GM12878 (cell line): Measurements from ENCODE around the gene DDX56. TPM values are rescaled to one million over a fixed set of nuclear protein-coding genes. Genes with fewer than 3 reads are reported as not detected.

Source experiments
- ATAC-seq: fragments of 200-7000 bp; cut with Tn5 transposase; 3 replicates; pipeline ENCODE4 v1.9.1; 2020; ENCODE audit warnings: mild to moderate bottlenecking, moderate library complexity
- BruUV-seq: library from RNA; stranded (reverse); fragments of 400-500 nt; replicated peaks from 2 replicates; lab custom pipeline; 2021; lab: Mats Ljungman, UMichigan
- CTCF ChIA-PET: fragments of 300-600 bp; sonication (Branson Sonifier 250); formaldehyde crosslinking; extraction: SDS; loops from one replicate; lab custom pipeline; 2021; ENCODE audit warnings: inconsistent platforms; lab: Yijun Ruan, JAX
- POLR2A ChIA-PET: fragments of 350-600 bp; formaldehyde crosslinking; extraction: SDS; loops from one replicate; lab custom pipeline; 2021; ENCODE audit warnings: inconsistent platforms; lab: Charles Lee
- RAD21 ChIA-PET: fragments of 300-600 bp; sonication (Branson Sonifier 250); formaldehyde crosslinking; loops from one replicate; lab custom pipeline; 2023; ENCODE audit warnings: antibody characterized with exemption; ENCODE audit not compliant: unreplicated experiment; lab: Charles Lee
- SMC1A ChIA-PET: fragments of 300-600 bp; sonication (Branson Sonifier 250); formaldehyde crosslinking; loops from one replicate; lab custom pipeline; 2023; ENCODE audit not compliant: unreplicated experiment, uncharacterized antibody; lab: Charles Lee
- DNase-seq: peaks from one replicate; pipeline ENCODE4 v3.0.0-alpha.2; 2011; ENCODE audit warnings: low read depth, low spot score
- FAIRE-seq: peaks from 3 replicates; lab custom pipeline; 2011; peaks lifted over from hg19 to GRCh38; lab: Jason Lieb, UNC
- H2AFZ ChIP-seq: 2 replicates; pipeline ENCODE4 v1.6.0; 2011; ENCODE audit warnings: low read depth, low read length, control low read depth; ENCODE audit not compliant: control insufficient read depth
- H3K27ac ChIP-seq: 2 replicates; pipeline ENCODE4 v1.5.1; 2011; ENCODE audit warnings: control low read depth; ENCODE audit not compliant: control insufficient read depth, insufficient read depth
- H3K27me3 ChIP-seq, 2 experiments: replicated peaks in 1 of 2; 2 replicates each; pipeline versions ENCODE4 v1.6.0 to v1.6.1; 2011; ENCODE audit warnings: low read length in 1 of 2; ENCODE audit not compliant: control insufficient read depth in 2 of 2, insufficient read depth in 2 of 2
- H3K36me3 ChIP-seq, 2 experiments: 2 replicates each; pipeline ENCODE4 v1.5.1; 2011; ENCODE audit warnings: low read length in 1 of 2; ENCODE audit not compliant: control insufficient read depth in 2 of 2, insufficient read depth in 2 of 2
- H3K4me1 ChIP-seq: 2 replicates; pipeline ENCODE4 v1.6.1; 2011; ENCODE audit warnings: mild to moderate bottlenecking, low read length, moderate library complexity, mixed read lengths; ENCODE audit not compliant: control insufficient read depth, insufficient read depth
- H3K4me2 ChIP-seq: 2 replicates; pipeline ENCODE4 v1.6.0; 2011; ENCODE audit warnings: control low read depth; ENCODE audit not compliant: control insufficient read depth, insufficient read depth
- H3K4me3 ChIP-seq: fragments of 200-600 bp; sonication (generic); 2 replicates; pipeline ENCODE4 v1.5.1; 2016
- H3K79me2 ChIP-seq: 2 replicates; pipeline ENCODE4 v1.6.0; 2011; ENCODE audit warnings: low read length; ENCODE audit not compliant: control insufficient read depth, insufficient read depth
- H3K9ac ChIP-seq: 2 replicates; pipeline ENCODE4 v1.8.0; 2011; ENCODE audit warnings: low read length, control low read depth, mixed read lengths; ENCODE audit not compliant: control insufficient read depth, insufficient read depth
- H3K9me3 ChIP-seq: replicated peaks from 3 replicates; pipeline ENCODE4 v1.5.1; 2011; ENCODE audit warnings: mild to moderate bottlenecking, low read length; ENCODE audit not compliant: control insufficient read depth, insufficient read depth
- H4K20me1 ChIP-seq: 2 replicates; pipeline ENCODE4 v1.6.0; 2011; ENCODE audit not compliant: control insufficient read depth, insufficient read depth
- BHLHE40 ChIP-seq, 2 experiments: fragments of 450-650 bp in 1 of 2; IDR thresholded peaks; 2 replicates each; pipeline ENCODE4 v1.6.1; 2011 to 2017; ENCODE audit warnings: low read depth in 2 of 2, borderline replicate concordance in 1 of 2, improper control_type of control experiment in 1 of 2, low read length in 1 of 2, mild to moderate bottlenecking in 1 of 2
- CHD2 ChIP-seq: IDR thresholded peaks from 2 replicates; pipeline ENCODE4 v1.6.1; 2011; ENCODE audit warnings: low read depth, low read length, improper control_type of control experiment, borderline replicate concordance
- GATAD2B ChIP-seq: fragments of 450-650 bp; conservative IDR thresholded peaks from 2 replicates; pipeline ENCODE4 v1.6.1; 2017; ENCODE audit warnings: low read depth, mild to moderate bottlenecking, moderate library complexity
- JUND ChIP-seq: IDR thresholded peaks from 2 replicates; pipeline ENCODE4 v1.6.1; 2012; ENCODE audit warnings: low read depth, mild to moderate bottlenecking, low read length, improper control_type of control experiment, moderate library complexity
- KLF5 ChIP-seq: fragments of 450-650 bp; IDR thresholded peaks from 2 replicates; pipeline ENCODE4 v1.6.1; 2014; ENCODE audit warnings: mild to moderate bottlenecking; ENCODE audit not compliant: partially characterized antibody
- SMAD5 ChIP-seq: IDR thresholded peaks from 2 replicates; pipeline ENCODE4 v1.6.1; 2016; ENCODE audit warnings: antibody characterized with exemption, low read depth
- WGBS: methylation state at CpG from one replicate; pipeline ENCODE4 v1.1.6; 2016; ENCODE audit warnings: low lambda C conversion rate; ENCODE audit not compliant: insufficient replicate concordance, insufficient coverage; ENCODE audit errors: missing lambda C conversion rate; 5-methylcytosine and 5-hydroxymethylcytosine counted together
- in situ Hi-C: fragments of 300-500 bp; cut with MboI; formaldehyde crosslinking; loops from 9 replicates; pipeline ENCODE4 v1.14.3; 2018; ENCODE audit warnings: mixed read lengths
- intact Hi-C: fragments of 100-400 bp; cut with micrococcal nuclease; formaldehyde crosslinking; loops from one replicate; pipeline ENCODE4 v1.14.2; 2022; ENCODE audit not compliant: unreplicated experiment
- polyA plus RNA-seq, 11 experiments: library from polyadenylated mRNA; depleted of rRNA in 4 of 11; unstranded in 6 of 11; stranded (reverse) in 5 of 11; fragments of >200 nt; fragmentation: Nextera tagmentation in 4 of 11; fragmentation: Illumina TruSeq in 1 of 11; extraction: Ambion mirVana in 4 of 11; extraction: Trizol in 1 of 11; gene quantifications; 1 replicate in 1 of 11; 2 replicates in 10 of 11; pipeline versions ENCODE4 v1.2.1 to v1.2.3, GENCODE V29; 2011 to 2016; ENCODE audit warnings: inconsistent platforms in 2 of 11, missing spikeins in 2 of 11, low read depth in 1 of 11
- total RNA-seq, 4 experiments: library from RNA; depleted of rRNA in 3 of 4; stranded (reverse); fragments of >200 nt in 3 of 4; fragmentation: Illumina TruSeq in 1 of 4; extraction: Trizol in 1 of 4; gene quantifications; 2 replicates each; pipeline versions ENCODE4 v1.2.1 to v1.2.3, GENCODE V29; 2013 to 2021
- TF ChIP-seq, protein P1 (sequence below): IDR thresholded peaks from 2 replicates; pipeline ENCODE4 v1.6.1; 2012; ENCODE audit warnings: low read depth, low read length, improper control_type of control experiment

DDX56 gene
- total and polyA plus RNA-seq, 10 of the 15 experiments (the other 5 are each of a cell fraction or from before 2014, with no cell fraction given) = 19.8 to 136 (median 81.3) TPM

- no peak overlapping the region for H3K4me3 ChIP-seq
- ChIA-PET SMC1A (interaction anchor here (0.8 to 1.9 kb wide), 9 partner anchors 15 to 545 kb away, joined by 3 to 7 read pairs (median 4); no protein-coding TSS in a partner anchor), POLR2A (interaction anchor here (0.7 to 2.4 kb wide), 4 partner anchors 13 to 255 kb away, joined by 3 to 6 read pairs (median 5); partner anchors contain the start of gene OGDH), RAD21 (interaction anchor here (0.7 to 1.0 kb wide), 9 partner anchors 16 to 520 kb away, joined by 3 to 6 read pairs (median 3); partner anchors contain the start of gene OGDH), CTCF (interaction anchor here (0.6 to 1.5 kb wide), 7 partner anchors 33 to 546 kb away, joined by 3 to 5 read pairs (median 3); no protein-coding TSS in a partner anchor)
- peaks cover 4% of the 10 kb centered on the region for H3K4me1 ChIP-seq
- in situ Hi-C loops (no loop called here), intact Hi-C loops (no loop called here)
- 100% methylated on average over 1 of the region's 1 CpG for WGBS
- no peaks in the 10 kb centered on the region for H3K27me3 ChIP-seq
- BruUV-seq = no TSS peak
- H3K79me2 ChIP-seq = no peaks in the 10 kb centered on the region
- DNase-seq (no peak), FAIRE-seq (no peak)
- no peak overlapping the region for H3K4me2 ChIP-seq
- no peaks in the 10 kb centered on the region for H3K36me3 ChIP-seq
- H3K27ac ChIP-seq = no peak overlapping the region
- no peak overlapping the region for H2AFZ ChIP-seq
- H3K9ac ChIP-seq = no peak overlapping the region
- H3K9me3 ChIP-seq = no peaks in the 10 kb centered on the region
- H4K20me1 ChIP-seq = no peaks in the 10 kb centered on the region
- no peak for TF ChIP-seq CHD2
- no peak for TF ChIP-seq BHLHE40 (IDR thresholded peaks at IDR 0.05; ENCODE audit: borderline replicate concordance in 1 of 2, low read depth in 2 of 2, low read length in 1 of 2)
- TF ChIP-seq GATAD2B = no peak
- no peak for TF ChIP-seq SMAD5
- TF ChIP-seq, protein P1, sequence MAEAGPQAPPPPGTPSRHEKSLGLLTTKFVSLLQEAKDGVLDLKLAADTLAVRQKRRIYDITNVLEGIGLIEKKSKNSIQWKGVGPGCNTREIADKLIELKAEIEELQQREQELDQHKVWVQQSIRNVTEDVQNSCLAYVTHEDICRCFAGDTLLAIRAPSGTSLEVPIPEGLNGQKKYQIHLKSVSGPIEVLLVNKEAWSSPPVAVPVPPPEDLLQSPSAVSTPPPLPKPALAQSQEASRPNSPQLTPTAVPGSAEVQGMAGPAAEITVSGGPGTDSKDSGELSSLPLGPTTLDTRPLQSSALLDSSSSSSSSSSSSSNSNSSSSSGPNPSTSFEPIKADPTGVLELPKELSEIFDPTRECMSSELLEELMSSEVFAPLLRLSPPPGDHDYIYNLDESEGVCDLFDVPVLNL = no peak
- TF ChIP-seq JUND = no peak
- no peak for TF ChIP-seq KLF5
- TF ChIP-seq, all 136 proteins: peak for 0
- no peak for ATAC-seq
Measured at GRCh38 chr7:44590910-44591309, 17.2 kb upstream of the DDX56 start.
